GM21717 (cell line): ENCODE data around the gene RMI2.
"Not testable (repeated sequence)": the region's sequence is repeated elsewhere in the genome, so short reads cannot be mapped to it uniquely, and the experiment has no call there.

Source experiments
- ATAC-seq: cut with Tn5 transposase; IDR thresholded peaks from one replicate; pipeline ENCODE4 v1.9.1; 2021; ENCODE audit warnings: mild to moderate bottlenecking, moderate library complexity; ENCODE audit not compliant: unreplicated experiment

RMI2 gene

GRCh38 chr16:11350921-11351335 lies 5.7 kb downstream of the RMI2 start:
- no peak for ATAC-seq

- ATAC-seq: no peak
Observed at GRCh38 chr16:11353158-11353557, 7.9 kb downstream of the RMI2 start.

GRCh38 chr16:11354407-11354732 lies 9.1 kb downstream of the RMI2 start:
- ATAC-seq: no peak

GRCh38 chr16:11354733-11355574 lies 9.7 kb downstream of the RMI2 start:
- peak; percentile 57 for ATAC-seq

GRCh38 chr16:11355862-11356261 lies 10.6 kb downstream of the RMI2 start:
- ATAC-seq: no peak

- no peak for ATAC-seq
Observed at GRCh38 chr16:11356573-11357331, 11.5 kb downstream of the RMI2 start.

GRCh38 chr16:11358531-11358930 lies 13.3 kb downstream of the RMI2 start:
- no peak for ATAC-seq

- ATAC-seq: no peak
Observed at GRCh38 chr16:11359370-11359769, 14.1 kb downstream of the RMI2 start.

- no peak for ATAC-seq
Observed at GRCh38 chr16:11360641-11361373, 15.5 kb downstream of the RMI2 start.

- no peak for ATAC-seq
Observed at GRCh38 chr16:11361701-11362451, 16.6 kb downstream of the RMI2 start.

GRCh38 chr16:11363927-11364258 lies 18.6 kb downstream of the RMI2 start:
- no peak for ATAC-seq

GRCh38 chr16:11367483-11367906 lies 22.2 kb downstream of the RMI2 start:
- no peak for ATAC-seq

- no peak for ATAC-seq
Observed at GRCh38 chr16:11370084-11370931, 25.0 kb downstream of the RMI2 start.

GRCh38 chr16:11370932-11371279 lies 25.6 kb downstream of the RMI2 start:
- ATAC-seq: not testable (repeated sequence)

- ATAC-seq: no peak
Observed at GRCh38 chr16:11372073-11372828, 27.0 kb downstream of the RMI2 start.

GRCh38 chr16:11372829-11373306 lies 27.6 kb downstream of the RMI2 start:
- ATAC-seq: no peak

- ATAC-seq: no peak
Observed at GRCh38 chr16:11374255-11374654, 29.0 kb downstream of the RMI2 start.

GRCh38 chr16:11377154-11377553 lies 31.9 kb downstream of the RMI2 start:
- ATAC-seq: no peak

- not testable (repeated sequence) for ATAC-seq
Observed at GRCh38 chr16:11378951-11379350, 33.7 kb downstream of the RMI2 start.
